ENCODE results near the gene NRIP3.

- no peak for TF ChIP-seq TOX (CRISPR knock-in tag; IDR thresholded peaks at IDR 0.05; ENCODE audit: borderline replicate concordance)
- no peak for TF ChIP-seq TSHZ2 (CRISPR knock-in tag; IDR thresholded peaks at IDR 0.05)
- no peak for TF ChIP-seq ZNF70 (CRISPR knock-in tag; IDR thresholded peaks at IDR 0.05)
- no peak for TF ChIP-seq PPARA (CRISPR knock-in tag; IDR thresholded peaks at IDR 0.05; ENCODE audit: borderline replicate concordance)
- no peak for TF ChIP-seq GLIS3 (CRISPR knock-in tag; IDR thresholded peaks at IDR 0.05)
- no peak for TF ChIP-seq ESRRG (CRISPR knock-in tag; IDR thresholded peaks at IDR 0.05)
- no peak for TF ChIP-seq ZNF565 (CRISPR knock-in tag; conservative IDR thresholded peaks at IDR 0.05; ENCODE audit: low read depth)
These were observed 56.4 kb downstream of the NRIP3 start for GRCh38 chr11:8947230-8947943.
